D341Med (cell line): ENCODE results near the gene MTRFR.

ENCODE experiments used
- DNase-seq: peaks from one replicate; pipeline ENCODE4 v3.0.0; 2012; ENCODE audit warnings: low spot score

The MTRFR gene

DNA sequence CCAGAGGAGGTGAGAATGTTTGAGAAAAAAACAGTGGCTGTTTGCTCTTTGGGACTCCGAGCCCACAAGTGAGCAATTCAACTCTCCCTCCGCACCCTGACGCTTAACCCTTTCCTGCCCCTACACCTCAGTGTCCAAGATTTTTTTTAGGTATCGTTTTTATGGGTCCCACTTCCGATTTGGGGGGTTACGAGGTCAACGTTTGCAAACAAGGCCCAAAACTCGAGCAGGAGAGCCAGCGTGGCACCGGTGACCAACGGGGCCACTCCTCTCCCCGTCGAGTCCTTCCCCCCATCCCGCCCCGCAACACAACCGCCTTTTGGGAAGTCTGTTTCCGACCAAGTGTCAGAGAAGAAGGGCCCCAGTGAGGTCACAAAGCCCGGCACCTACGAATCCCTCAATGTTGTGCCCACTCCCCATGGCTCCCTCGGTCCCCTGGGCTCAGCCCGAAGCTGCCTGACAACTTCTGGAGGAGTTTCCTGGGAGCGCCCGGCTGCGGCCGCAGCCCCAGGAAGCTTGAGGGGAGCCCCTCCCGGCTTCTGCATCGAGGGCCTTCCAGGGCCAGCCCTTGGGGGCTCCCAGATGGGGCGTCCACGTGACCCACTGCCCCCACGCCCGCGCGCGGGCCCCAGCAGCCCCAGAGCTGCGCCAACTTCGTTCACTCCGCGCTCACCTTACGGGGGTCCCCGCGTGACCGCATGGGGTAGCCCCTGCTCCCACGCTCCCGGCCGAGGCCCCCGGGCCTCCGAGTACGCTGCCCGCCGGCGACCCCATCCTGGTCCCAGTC, 37.2 kb downstream of the MTRFR start:
- DNase-seq: peak; percentile 54

DNA sequence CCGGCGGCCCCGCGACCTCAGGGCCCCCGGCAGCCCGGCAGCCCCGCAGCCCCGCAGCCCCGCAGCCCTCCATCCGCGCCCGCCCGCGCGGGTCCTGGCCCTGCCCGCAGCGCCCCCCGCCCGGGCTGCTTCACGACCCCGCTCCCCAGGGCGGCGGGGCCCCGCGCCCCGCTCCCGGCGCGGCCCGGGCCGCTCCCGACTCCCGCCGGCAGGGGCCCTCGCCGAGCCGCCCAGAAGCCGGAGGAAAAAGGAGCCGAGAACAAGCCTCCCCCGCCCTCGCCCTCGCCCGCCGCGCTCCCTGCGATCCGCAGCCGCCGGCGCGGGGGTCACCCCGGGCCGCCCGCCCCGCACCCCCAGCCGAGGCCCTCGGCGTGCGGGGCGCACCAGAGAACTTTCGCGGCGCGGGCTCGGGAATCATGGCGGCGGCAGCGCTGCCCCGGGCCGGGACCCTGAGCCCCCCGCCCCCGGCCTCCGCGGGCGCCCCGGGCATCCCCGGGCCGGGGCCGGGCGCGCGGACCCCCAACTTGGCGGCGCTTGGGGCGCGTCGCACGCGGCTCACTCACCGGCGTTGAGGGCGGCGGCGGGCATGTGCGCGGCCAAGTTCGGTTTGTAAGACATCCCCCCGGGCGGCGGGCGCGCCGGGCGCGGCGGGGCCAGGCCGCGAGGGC, 37.9 kb downstream of the MTRFR start:
- peak; percentile 95 for DNase-seq

DNA sequence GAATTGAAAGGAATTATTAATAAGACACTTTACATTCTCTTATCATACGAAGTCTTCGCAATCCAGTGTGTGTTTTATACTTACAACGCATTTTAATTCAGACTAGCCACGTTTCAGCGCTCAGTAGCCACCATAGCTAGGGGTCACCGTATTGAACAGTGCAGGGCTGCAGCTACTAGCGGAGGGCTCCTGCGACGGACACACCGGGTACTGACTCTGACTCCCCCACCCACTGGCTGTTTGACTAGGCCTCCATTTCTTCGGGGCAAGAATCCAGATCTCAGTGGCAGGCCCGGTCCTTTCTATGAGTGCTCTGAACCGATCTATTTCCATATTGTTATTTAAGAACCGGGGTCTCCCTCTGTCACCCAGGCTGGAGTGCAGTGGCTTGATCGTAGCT, 39.9 kb downstream of the MTRFR start:
- DNase-seq: no peak

DNA sequence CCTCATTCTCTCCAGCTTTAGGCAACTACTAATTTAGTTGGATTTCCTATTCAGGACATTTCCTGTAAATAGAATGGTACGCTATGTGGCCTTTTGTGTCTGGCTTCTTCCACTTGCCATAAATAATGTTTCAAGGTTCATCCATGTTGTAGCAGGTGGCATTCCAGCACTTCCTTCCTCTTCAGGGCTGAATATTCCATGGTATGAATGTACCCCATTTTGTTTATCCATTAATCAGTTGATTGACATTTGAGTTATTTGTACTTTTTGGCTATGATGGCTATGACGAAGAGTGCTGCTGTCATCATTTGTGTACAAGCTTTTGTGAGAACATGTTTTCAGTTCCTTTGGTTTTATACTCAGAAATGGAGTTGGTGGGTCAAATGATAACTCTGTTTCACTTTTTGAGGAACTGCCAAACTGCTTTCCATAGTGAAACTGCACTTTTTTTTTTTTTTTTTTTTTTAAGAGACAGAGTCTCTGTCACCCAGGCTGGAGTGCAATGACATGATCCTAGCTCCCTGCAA, 44.9 kb downstream of the MTRFR start:
- no peak for DNase-seq

DNA sequence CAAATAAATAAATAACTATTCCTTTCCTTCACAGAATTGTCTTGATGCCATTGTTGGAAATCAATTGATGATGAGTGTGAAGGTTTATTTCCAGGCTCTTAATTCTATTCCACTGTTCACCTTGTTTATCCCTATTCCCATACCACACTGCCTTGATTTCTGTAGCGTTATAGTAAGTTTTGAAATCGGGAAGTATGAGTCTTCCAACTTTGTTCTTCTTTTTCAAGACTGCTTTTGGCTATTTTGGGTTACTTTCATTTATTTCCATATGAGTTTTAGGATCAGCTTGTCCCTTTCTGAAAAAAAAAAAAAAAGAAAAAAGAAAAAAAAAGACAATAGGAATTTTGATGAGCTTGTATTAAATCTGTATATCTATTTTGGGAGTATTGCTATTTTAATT, 47.7 kb downstream of the MTRFR start:
- no peak for DNase-seq

DNA sequence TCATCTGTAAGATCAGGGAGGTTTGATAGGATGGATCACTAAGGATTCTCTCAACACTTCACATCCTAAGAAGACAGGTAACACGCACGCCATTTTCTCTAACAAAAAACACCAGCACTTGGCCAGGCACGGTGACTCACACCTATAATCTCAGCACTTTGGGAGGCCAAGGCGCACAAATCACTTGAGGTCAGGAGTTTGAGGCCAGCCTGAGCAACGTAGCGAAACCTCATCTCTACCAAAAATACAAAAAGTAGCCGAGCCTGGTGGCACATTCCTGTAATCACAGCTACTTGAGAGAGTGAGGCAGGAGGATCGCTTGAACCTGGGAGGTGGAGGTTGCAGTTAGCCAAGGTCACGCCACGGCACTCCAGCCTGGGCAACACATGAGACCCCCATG, 48.9 kb downstream of the MTRFR start:
- no peak for DNase-seq

DNA sequence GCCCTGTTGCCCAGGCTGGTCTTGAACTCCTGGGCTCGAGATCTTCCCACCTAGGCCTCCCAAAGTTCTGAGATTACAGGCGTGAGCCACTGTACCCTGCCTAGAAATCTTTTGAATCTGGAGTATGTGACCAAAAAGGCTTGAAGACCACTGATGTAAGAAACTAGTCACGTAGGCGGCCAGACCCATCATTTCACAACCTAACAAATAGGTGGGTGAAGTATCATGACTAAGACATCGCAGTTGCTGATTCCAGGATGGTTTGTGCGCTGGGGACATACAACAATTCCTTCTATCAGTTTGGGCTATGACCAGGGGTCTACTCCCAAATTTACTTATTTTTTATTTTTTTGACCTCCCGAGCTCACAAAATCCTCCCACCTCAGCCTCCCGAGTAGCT, 50.2 kb downstream of the MTRFR start:
- DNase-seq: no peak

DNA sequence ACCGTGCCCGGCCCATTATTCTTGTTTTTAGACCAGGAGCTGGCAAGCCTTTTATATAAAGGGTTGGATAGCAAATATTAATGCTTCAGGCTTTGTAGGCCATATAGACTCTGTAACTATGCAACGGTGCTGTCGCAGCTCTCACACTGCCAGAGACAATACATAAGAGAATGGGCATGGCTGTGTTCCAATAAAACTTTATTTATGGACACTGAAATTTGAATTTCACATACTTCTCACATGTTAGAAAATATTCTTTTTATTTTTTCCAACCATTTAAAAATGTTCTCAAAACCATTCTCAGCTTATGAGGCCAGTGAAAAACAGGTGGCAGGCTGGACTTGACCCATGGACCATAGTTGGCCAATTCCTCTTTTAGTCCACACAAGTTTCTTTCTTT, 51.4 kb downstream of the MTRFR start:
- no peak for DNase-seq

DNA sequence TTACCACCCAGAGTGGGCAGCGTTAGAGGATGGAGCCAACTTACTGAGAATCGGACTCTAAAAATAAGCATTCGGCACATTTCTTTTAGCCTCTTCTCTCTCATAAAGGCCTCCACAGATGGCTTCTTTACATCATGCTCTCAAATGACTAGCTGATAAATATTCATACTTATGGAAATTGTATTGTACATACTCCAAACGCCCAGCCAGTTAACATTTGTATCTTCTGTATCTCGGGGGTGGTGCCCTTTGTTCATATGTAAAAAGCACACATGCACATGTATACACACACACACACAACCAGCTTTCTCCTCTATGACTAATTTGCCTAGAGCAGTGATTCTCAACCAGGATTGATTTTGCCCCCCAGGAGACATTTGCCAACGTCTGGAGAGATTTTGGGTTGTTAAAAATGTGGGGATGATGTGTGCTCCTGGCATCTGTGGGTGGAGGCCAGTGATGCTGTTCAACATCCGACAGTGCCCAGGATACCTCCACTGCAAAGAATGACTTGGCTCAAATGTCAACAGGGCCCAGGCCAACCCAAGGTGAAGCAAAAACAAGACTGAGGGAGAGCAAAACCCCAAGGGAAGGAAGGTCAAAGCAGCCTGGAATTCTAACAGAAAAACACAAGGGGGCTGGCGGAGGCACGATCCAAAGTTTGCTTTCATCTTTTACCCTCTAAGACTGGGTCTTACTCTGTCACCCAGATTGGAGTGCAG, 53.6 kb downstream of the MTRFR start:
- DNase-seq: no peak

DNA sequence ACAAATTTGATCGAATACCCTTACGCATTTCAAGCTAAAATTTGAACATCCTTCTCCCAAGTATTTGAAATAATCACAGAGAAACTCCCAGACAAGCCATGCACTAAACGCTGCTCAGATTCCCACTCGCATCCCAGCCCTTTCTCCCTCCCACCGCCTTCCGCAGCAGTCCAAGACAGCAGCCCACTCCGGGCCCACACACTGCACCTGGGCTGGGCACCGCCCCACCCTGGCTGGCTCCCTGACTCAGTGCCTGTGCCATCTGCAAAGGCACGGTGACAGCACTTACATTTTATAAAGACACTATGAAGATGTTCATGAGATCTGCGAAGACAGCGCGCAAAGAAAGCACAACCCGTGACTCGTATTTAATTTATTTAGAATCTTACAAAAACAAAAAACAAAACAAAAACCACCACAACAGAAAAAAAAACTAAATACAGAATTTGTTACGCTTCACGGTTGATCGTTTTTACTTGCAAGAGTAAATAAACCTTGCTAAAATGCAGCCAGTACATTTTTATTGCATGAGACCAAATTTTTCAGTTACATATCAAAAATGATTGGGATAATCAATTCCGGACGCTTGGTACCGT, 55.6 kb downstream of the MTRFR start:
- no peak for DNase-seq

DNA sequence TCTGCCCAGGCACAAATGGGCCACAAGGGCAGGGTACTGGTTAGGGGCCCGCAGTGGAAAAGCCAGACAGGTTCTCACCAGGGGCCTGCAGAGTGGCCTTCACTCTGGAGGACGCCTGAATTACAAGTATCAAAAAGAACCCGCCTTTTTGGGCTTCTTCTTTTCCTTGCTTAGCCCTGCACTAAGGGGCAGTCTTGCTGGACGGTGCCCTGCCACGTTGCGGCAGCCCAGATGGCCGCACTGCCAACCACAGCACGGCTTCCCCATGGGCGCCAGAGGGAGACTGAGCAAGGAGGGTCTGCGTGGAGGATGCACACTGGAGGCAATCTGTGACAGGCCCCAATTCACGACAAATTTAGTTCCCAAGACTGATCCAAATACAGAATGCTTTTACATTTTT, 56.7 kb downstream of the MTRFR start:
- DNase-seq: no peak

DNA sequence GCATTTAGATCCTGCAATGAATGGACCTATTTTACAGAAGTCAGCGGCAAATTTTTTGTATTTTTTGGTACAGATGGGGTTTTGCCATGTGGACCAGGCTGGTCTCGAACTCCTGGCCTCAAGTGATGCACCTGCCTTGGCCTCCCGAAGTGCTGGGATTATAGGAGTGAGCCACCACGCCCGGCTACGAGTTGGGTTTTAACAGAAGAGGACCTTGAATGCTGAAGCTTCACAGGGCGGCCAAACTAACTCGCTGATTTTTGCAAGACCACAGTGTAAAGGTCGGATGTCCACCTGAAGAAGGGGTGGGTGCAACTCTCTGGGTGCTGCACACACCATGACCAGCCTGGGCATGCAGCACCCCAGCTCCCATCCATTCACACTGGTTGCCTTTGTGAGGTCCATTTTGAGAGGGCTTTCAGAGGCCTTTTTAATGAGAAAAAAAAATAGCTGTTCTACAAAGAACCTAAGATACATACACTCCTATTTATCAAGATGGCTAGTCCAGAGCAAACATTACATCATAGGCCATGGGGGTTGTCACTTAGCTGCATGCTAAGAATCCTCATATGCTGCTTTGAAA, 60.0 kb downstream of the MTRFR start:
- no peak for DNase-seq

DNA sequence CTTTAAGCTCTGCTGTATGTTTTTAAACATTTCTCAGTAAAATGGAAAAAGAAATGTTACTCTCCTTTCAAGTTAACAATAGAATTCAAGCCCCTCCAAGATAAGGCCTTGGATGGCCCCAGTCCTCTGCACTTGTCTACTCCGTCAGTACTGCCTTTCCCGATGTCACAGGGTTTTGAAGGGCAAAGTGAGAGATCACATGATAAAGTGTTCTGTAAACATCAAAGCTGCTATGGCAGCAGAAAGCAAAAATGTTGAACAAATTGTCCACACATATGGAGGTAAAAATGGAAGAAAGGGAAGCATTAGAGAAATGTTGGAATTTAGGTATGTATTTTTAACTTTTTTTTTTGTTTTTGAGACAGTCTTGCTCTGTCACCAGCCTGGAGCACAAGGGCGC, 71.9 kb downstream of the MTRFR start:
- no peak for DNase-seq

DNA sequence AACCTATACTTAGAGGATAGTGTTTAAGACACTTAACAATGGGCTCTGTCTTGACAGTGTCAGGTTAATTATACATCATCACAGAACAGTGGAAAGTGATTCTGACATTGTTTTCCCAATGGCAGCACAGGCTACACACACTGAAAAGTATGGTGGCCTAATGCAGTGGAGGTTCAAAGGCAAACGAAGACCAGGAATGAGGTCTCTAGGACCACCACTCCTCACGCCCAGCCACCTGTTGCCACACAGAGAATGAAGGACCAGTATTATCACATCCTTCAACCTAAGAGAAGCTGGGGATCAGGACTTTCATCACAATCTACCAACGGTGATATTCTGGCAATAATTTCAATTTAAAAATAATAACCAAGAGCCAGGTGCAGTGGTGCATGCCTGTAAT, 73.0 kb downstream of the MTRFR start:
- DNase-seq: no peak
